GM23248 (cell line): ENCODE results near the gene DZIP1L.

Experiments
- EZH2 ChIP-seq: fragments of 200-600 bp; sonication (generic); IDR thresholded peaks from 2 replicates; pipeline ENCODE4 v1.6.1; 2018; ENCODE audit warnings: antibody characterized with exemption, mild to moderate bottlenecking; ENCODE audit not compliant: insufficient read depth, poor library complexity, severe bottlenecking
- EZH2phosphoT487 ChIP-seq: fragments of 200-600 bp; sonication (generic); IDR thresholded peaks from 2 replicates; pipeline ENCODE4 v1.6.1; 2018; ENCODE audit warnings: antibody characterized with exemption, moderate library complexity, mild to moderate bottlenecking, low read depth; ENCODE audit not compliant: insufficient read depth

DNA sequence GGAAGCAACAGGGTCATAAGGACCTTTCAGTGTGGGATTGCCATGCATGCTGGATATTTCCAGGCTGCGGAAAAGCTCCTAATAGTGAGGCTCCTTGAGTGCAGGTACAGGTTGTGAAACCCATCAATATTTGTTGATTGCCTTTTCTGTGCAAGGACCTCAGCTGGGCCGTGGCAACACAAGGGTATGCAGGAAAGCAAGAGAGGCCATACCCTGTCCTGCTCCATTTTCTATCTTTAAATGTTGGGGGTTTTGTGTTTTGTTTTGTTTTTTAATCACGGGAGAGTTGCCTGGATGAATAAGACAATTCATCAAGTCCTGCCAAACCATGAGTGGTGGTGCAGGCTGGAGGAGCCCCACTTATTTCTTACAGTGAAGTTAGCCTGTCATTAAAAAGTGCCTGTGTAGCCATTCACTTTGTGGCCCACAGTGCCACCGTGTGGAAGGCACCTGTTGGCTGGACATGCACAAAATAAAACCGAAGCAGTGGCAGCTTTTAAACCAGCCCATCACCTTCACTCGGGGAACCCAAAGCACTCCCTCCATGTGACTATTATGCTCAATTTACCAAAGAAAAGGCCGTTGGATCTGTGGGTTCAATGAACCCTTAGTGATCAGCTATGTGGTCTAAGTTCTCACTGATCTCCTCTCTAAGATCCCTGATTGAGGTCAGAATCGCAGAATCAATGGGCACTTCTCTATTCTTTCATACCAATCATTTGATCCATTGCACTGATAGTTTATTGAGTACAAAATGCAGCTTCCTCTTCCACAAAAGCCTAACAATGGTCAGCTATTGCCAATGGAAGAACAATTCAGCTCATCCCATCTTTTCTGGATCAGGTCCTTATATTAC is 63.2 kb downstream of the DZIP1L start:
- TF ChIP-seq EZH2 (no peak), EZH2phosphoT487 (no peak)
